Gastroesophageal sphincter (tissue), 4 donors: ENCODE results near the gene KCNE4. TPM values are rescaled to one million over a fixed set of nuclear protein-coding genes. Genes with fewer than 3 reads are reported as not detected.

Experiments
- ATAC-seq: fragments of 150-250 bp; one replicate; pipeline ENCODE4 v1.9.1; 2016; ENCODE audit warnings: mild to moderate bottlenecking, moderate library complexity
- H3K27ac ChIP-seq, 4 donors: fragments of 200-600 bp; sonication (generic) in 3 of 4; 1 replicate in 3 of 4; 2 replicates in 1 of 4; pipeline ENCODE4 v1.5.1; 2016 to 2019
- H3K27me3 ChIP-seq: fragments of 200-600 bp; sonication (generic); one replicate; pipeline ENCODE4 v1.5.1; 2019
- H3K36me3 ChIP-seq, 2 donors: fragments of 200-600 bp; sonication (generic); one replicate each; pipeline ENCODE4 v1.5.1; 2019; ENCODE audit warnings: control low read depth in 1 of 2
- H3K4me1 ChIP-seq, 3 donors: fragments of 200-600 bp; sonication (generic); 1 replicate in 2 of 3; 2 replicates in 1 of 3; pipeline ENCODE4 v1.5.1; 2016 to 2019; ENCODE audit warnings: control low read depth in 2 of 3
- H3K4me3 ChIP-seq, 2 donors: fragments of 200-600 bp; sonication (generic); one replicate each; pipeline ENCODE4 v1.5.1; 2019; ENCODE audit warnings: mild to moderate bottlenecking in 1 of 2, moderate library complexity in 1 of 2
- H3K9me3 ChIP-seq, 3 donors: fragments of 200-600 bp; sonication (generic); one replicate each; pipeline ENCODE4 v1.5.1; 2017 to 2019; ENCODE audit warnings: control low read depth in 2 of 3
- EP300 ChIP-seq: sonication (generic); formaldehyde crosslinking; IDR thresholded peaks from one replicate; pipeline ENCODE4 v1.6.1; 2017; ENCODE audit warnings: antibody characterized with exemption, mild to moderate bottlenecking
- POLR2A ChIP-seq, 2 donors: fragments of 450-650 bp; IDR thresholded peaks; one replicate each; pipeline ENCODE4 v1.6.1; 2017; ENCODE audit warnings: antibody characterized with exemption in 2 of 2, mild to moderate bottlenecking in 2 of 2, moderate library complexity in 1 of 2
- POLR2AphosphoS5 ChIP-seq: sonication (generic); formaldehyde crosslinking; IDR thresholded peaks from one replicate; pipeline ENCODE4 v1.6.1; 2017; ENCODE audit warnings: antibody characterized with exemption
- WGBS, 2 donors: methylation state at CpG; one replicate each; pipeline ENCODE4 v1.1.5; 2018; ENCODE audit warnings: low coverage in 1 of 2; 5-methylcytosine and 5-hydroxymethylcytosine counted together
- total RNA-seq, 4 donors: library from RNA; depleted of rRNA; stranded (reverse); fragments of >200 nt; gene quantifications; one replicate each; pipeline ENCODE4 v1.1.0, GENCODE V29; 2016
- TF ChIP-seq, protein P1 (sequence below), 4 experiments: fragments of 200-600 bp in 2 of 4; fragments of 450-650 bp in 2 of 4; sonication (generic) in 1 of 4; IDR thresholded peaks; one replicate each; pipeline ENCODE4 v1.5.1; 2017 to 2019; ENCODE audit warnings: antibody characterized with exemption in 4 of 4, mild to moderate bottlenecking in 2 of 4, moderate library complexity in 2 of 4

Gene KCNE4
- total RNA-seq, 4 donors from 2014 or later: 13.0 to 24.8 (median 20.0) TPM

DNA sequence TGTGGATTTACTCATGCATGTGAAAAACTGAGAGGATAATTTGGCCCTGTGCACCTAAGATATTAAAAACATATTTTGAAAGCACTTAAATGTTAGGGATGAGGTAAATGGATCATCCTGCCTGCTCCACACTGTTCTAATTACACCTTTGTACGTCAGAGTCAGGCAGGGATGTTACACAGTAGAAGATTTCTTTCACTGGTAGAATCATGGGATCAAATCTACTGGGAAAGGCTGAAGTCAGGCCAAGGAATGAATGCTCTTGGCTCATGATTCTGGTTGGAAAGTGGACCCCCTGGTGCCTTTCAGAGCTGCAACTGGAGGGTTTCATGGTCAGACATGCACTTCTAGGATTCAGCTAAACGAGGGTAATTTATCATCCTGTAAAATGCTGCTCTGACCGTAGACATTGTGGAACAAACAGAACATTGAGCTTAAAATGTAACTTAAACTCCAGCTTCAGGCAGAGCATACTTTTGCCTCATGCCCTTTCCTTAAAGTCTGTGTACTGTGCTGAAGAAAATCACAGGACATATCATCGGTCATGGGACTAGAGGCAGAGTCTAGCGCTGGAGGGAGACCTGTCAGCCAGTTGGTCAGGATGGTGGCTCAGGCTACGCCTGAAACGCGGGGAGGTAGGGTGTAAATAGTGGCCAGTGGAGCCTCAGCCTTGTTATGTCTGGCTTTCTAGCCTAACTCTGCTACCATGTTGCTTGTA, 4.9 kb downstream of the KCNE4 start:
- no peaks in the 10 kb centered on the region for H3K27me3 ChIP-seq
- no peaks in the 10 kb centered on the region for H3K36me3 ChIP-seq
- ATAC-seq: peak; percentile 34
- no peak overlapping the region for H3K4me3 ChIP-seq
- no peak for TF ChIP-seq POLR2AphosphoS5
- TF ChIP-seq EP300: no peak
- TF ChIP-seq POLR2A (IDR thresholded peaks at IDR 0.05): no peak
- TF ChIP-seq, protein P1, sequence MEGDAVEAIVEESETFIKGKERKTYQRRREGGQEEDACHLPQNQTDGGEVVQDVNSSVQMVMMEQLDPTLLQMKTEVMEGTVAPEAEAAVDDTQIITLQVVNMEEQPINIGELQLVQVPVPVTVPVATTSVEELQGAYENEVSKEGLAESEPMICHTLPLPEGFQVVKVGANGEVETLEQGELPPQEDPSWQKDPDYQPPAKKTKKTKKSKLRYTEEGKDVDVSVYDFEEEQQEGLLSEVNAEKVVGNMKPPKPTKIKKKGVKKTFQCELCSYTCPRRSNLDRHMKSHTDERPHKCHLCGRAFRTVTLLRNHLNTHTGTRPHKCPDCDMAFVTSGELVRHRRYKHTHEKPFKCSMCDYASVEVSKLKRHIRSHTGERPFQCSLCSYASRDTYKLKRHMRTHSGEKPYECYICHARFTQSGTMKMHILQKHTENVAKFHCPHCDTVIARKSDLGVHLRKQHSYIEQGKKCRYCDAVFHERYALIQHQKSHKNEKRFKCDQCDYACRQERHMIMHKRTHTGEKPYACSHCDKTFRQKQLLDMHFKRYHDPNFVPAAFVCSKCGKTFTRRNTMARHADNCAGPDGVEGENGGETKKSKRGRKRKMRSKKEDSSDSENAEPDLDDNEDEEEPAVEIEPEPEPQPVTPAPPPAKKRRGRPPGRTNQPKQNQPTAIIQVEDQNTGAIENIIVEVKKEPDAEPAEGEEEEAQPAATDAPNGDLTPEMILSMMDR (IDR thresholded peaks at IDR 0.05): no peak
- H3K9me3 ChIP-seq: no peaks in the 10 kb centered on the region
- peaks cover 6 to 82% (median 6%) of the 10 kb centered on the region in 3 donors for H3K4me1 ChIP-seq
- peak overlapping the region; percentile 60 to 90 (median 83) for H3K27ac ChIP-seq
- 28 to 40% methylated on average over 6 of the region's 8 CpGs for WGBS, 2 donors

DNA sequence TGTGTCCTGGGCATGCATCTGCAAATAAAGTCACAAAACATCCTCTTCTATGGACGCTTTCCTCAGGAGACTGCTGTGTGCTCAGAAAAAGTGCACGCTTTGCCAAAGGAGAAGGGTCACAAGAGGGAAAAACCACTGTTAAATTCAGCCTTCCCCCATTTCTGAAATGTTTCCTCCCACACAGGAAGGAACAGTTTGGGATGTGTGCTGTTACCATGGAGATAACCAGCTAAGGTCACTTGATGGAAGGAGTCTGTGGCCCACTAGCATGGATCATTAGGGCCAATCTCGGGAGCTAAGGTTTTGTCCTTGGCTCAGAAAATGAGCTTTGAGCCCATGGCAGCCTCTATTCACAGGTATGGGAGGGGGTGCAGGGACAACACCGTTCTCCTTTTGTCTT, 5.6 kb downstream of the KCNE4 start:
- peak overlapping the region in 3 of 4 donors; percentile 77 to 90 (median 89) for H3K27ac ChIP-seq
- no peak overlapping the region for H3K4me3 ChIP-seq
- 55 to 74% methylated on average over 2 to 3 of the region's 4 CpGs for WGBS, 2 donors
- TF ChIP-seq EP300 (no peak), POLR2A (IDR thresholded peaks at IDR 0.05) (no peak), POLR2AphosphoS5 (no peak)
- TF ChIP-seq, protein P1 (IDR thresholded peaks at IDR 0.05): no peak
- no peak for ATAC-seq
- H3K9me3 ChIP-seq: no peaks in the 10 kb centered on the region
- no peaks in the 10 kb centered on the region for H3K36me3 ChIP-seq
- no peaks in the 10 kb centered on the region for H3K27me3 ChIP-seq
- H3K4me1 ChIP-seq: peaks cover 6 to 81% (median 6%) of the 10 kb centered on the region in 3 donors

DNA sequence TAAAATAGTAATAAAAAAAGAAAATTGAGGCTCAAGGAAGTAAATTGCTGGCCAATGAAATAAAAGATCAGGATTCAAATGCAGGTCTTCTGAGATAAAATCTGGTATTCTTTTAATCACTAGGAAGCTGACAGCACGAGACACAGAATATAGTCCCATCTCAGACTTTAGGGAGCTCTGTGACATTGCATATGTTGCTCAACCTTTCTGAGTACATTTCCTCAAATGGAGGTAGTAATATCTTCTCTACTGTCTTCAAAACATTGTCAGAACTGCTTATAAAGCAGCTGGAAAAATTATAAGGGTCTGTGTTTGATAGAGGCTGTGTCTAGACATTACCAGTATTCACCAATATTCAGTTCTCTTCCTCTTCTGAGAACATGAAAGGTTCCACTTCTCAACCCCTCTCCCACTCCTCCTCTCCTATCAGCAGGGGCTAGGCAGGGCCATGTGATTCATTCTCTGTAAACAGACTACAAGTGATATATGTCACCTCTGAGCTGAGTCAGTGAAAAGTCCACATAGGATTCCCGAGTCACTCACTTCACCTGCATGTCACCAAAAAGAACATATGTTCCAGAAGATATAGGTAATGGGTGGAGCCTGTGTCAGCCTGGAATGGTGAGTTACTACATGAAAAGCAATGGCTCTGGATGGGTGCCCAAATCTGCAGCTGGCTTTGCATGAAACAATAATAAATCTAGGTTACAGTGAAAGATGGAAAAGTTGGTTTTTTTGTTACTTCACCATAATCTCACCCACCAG, 7.1 kb downstream of the KCNE4 start:
- no peaks in the 10 kb centered on the region for H3K9me3 ChIP-seq
- no peaks in the 10 kb centered on the region for H3K27me3 ChIP-seq
- H3K27ac ChIP-seq: no peak overlapping the region
- TF ChIP-seq POLR2A (IDR thresholded peaks at IDR 0.05): no peak
- no peak for TF ChIP-seq EP300
- TF ChIP-seq, protein P1 (IDR thresholded peaks at IDR 0.05): no peak
- TF ChIP-seq POLR2AphosphoS5: no peak
- no peak overlapping the region for H3K4me3 ChIP-seq
- WGBS, 2 donors: 70 to 71% methylated on average over 2 of the region's 2 CpGs
- H3K4me1 ChIP-seq: peaks cover 6 to 70% (median 6%) of the 10 kb centered on the region in 3 donors
- H3K36me3 ChIP-seq: no peaks in the 10 kb centered on the region
- no peak for ATAC-seq

DNA sequence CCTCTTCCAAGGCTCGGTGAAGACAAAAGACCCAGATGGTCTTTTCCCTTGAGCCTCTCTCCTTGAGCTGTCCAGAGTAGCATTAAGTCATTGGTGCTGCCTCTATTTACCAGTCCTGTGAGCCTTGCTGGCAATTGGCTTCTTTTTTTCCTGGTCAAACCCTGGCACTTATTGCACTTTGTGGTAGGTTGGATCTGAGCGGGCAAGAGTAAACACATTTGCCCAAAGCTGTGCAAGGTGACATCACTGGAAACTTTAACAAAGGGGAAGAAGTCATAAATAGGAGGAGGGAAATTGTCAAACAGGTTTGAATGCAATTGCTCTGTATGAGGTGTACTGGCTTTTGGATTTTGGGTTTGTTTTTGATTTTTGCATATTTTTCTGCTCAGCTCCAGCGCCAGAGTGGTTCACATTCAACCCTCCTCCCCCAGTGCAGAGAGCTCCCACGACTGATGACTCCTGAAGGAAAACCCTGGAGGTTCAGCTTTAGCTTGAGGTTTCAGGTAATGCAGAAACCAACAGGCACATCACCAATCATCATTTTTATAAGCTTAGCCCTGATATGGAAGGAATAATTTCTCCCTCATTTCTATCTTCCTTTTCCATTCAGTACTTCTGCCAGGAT, 8.3 kb downstream of the KCNE4 start:
- Histone ChIP-seq H3K4me1 (peaks cover 6 to 59% (median 6%) of the 10 kb centered on the region in 3 donors), H3K4me3 (no peak overlapping the region), H3K27ac (peak overlapping the region in 1 of 4 donors; percentile 0), H3K36me3 (no peaks in the 10 kb centered on the region), H3K27me3 (no peaks in the 10 kb centered on the region), H3K9me3 (no peaks in the 10 kb centered on the region)
- TF ChIP-seq POLR2A (IDR thresholded peaks at IDR 0.05) (no peak), POLR2AphosphoS5 (no peak), EP300 (no peak)
- TF ChIP-seq, protein P1 (IDR thresholded peaks at IDR 0.05): no peak
- no peak for ATAC-seq
- WGBS, 2 donors: 87 to 89% methylated on average over 4 of the region's 4 CpGs
